Measurements from ENCODE around the gene ANKIB1. TPM values are rescaled to one million over a fixed set of nuclear protein-coding genes. Genes with fewer than 3 reads are reported as not detected.

ANKIB1 gene
- total and polyA plus RNA-seq, 2 experiments from 2014 or later: 8.8 to 35.3 TPM

- Histone ChIP-seq H2AFZ (no peak overlapping the region), H3K9me3 (ENCODE audit: low read depth) (no peaks in the 10 kb centered on the region), H3K9me2 (replicated peaks; ENCODE audit: insufficient read depth) (no peaks in the 10 kb centered on the region), H3K36me3 (replicated peaks; ENCODE audit: insufficient read depth, low read depth) (no peaks in the 10 kb centered on the region), H3K27me3 (no peaks in the 10 kb centered on the region), H3K27ac (no peak overlapping the region), H4K20me1 (ENCODE audit: insufficient read depth, poor library complexity, severe bottlenecking) (no peaks in the 10 kb centered on the region), H3K4me1 (ENCODE audit: insufficient read depth) (peaks cover 5% of the 10 kb centered on the region), H3K4me2 (no peak overlapping the region), H3K79me2 (peaks cover 10% of the 10 kb centered on the region), H3K4me3 (no peak overlapping the region)
- 60% methylated on average over 3 of the region's 3 CpGs for WGBS (ENCODE audit: low lambda C conversion rate, missing lambda C conversion rate)
- peak; percentile 8 for DNase-seq (ENCODE audit: low spot score)
- TF ChIP-seq EZH2phosphoT487 (IDR thresholded peaks at IDR 0.05; ENCODE audit: low read depth, severe bottlenecking, unreplicated experiment) (no peak), EZH2 (IDR thresholded peaks at IDR 0.05; ENCODE audit: borderline replicate concordance) (no peak), CTCF (IDR thresholded peaks at IDR 0.05; ENCODE audit: poor library complexity) (no peak)
Observed at GRCh38 chr7:92296880-92297445, 51.2 kb downstream of the ANKIB1 start.

GRCh38 chr7:92297736-92298135 lies 52.0 kb downstream of the ANKIB1 start:
- Histone ChIP-seq H3K79me2 (peaks cover 2% of the 10 kb centered on the region), H3K9me2 (replicated peaks; ENCODE audit: insufficient read depth) (no peaks in the 10 kb centered on the region), H3K27ac (no peak overlapping the region)

GRCh38 chr7:92303761-92304160 lies 58.0 kb downstream of the ANKIB1 start:
- WGBS (ENCODE audit: low lambda C conversion rate, missing lambda C conversion rate): 73% methylated on average over 2 of the region's 2 CpGs
- Histone ChIP-seq H3K27me3 (no peaks in the 10 kb centered on the region), H3K4me1 (ENCODE audit: insufficient read depth) (no peaks in the 10 kb centered on the region), H3K9me3 (ENCODE audit: low read depth) (no peaks in the 10 kb centered on the region), H3K4me3 (no peak overlapping the region), H3K27ac (no peak overlapping the region), H3K4me2 (no peak overlapping the region), H3K79me2 (no peaks in the 10 kb centered on the region), H3K9me2 (replicated peaks; ENCODE audit: insufficient read depth) (peaks cover 3% of the 10 kb centered on the region), H3K36me3 (replicated peaks; ENCODE audit: insufficient read depth, low read depth) (no peaks in the 10 kb centered on the region), H4K20me1 (ENCODE audit: insufficient read depth, poor library complexity, severe bottlenecking) (no peaks in the 10 kb centered on the region), H2AFZ (no peak overlapping the region)
- no peak for TF ChIP-seq CTCF (IDR thresholded peaks at IDR 0.05; ENCODE audit: poor library complexity)
- no peak for TF ChIP-seq EZH2 (IDR thresholded peaks at IDR 0.05; ENCODE audit: borderline replicate concordance)
- TF ChIP-seq EZH2phosphoT487 (IDR thresholded peaks at IDR 0.05; ENCODE audit: low read depth, severe bottlenecking, unreplicated experiment): no peak
- DNase-seq (ENCODE audit: low spot score): peak; percentile 16

More at GRCh38 chr7:92297736-92298135, 52.0 kb downstream of the ANKIB1 start:
- WGBS (ENCODE audit: low lambda C conversion rate, missing lambda C conversion rate): 71% methylated on average over 1 of the region's 1 CpG
- TF ChIP-seq EZH2 (IDR thresholded peaks at IDR 0.05; ENCODE audit: borderline replicate concordance): no peak
- TF ChIP-seq EZH2phosphoT487 (IDR thresholded peaks at IDR 0.05; ENCODE audit: low read depth, severe bottlenecking, unreplicated experiment): no peak
- no peak for TF ChIP-seq CTCF (IDR thresholded peaks at IDR 0.05; ENCODE audit: poor library complexity)
- DNase-seq (ENCODE audit: low spot score): no peak
- Histone ChIP-seq H3K4me1 (ENCODE audit: insufficient read depth) (peaks cover 5% of the 10 kb centered on the region), H3K4me2 (no peak overlapping the region), H3K36me3 (replicated peaks; ENCODE audit: insufficient read depth, low read depth) (no peaks in the 10 kb centered on the region), H4K20me1 (ENCODE audit: insufficient read depth, poor library complexity, severe bottlenecking) (no peaks in the 10 kb centered on the region), H2AFZ (no peak overlapping the region), H3K27me3 (no peaks in the 10 kb centered on the region), H3K9me3 (ENCODE audit: low read depth) (no peaks in the 10 kb centered on the region), H3K4me3 (no peak overlapping the region)

Data from hepatocyte (in vitro differentiated cells).